ENCODE measurements around the gene COPE.
"Not testable (repeated sequence)": the region's sequence is repeated elsewhere in the genome, so short reads cannot be mapped to it uniquely, and the experiment has no call there.

The COPE gene

DNA sequence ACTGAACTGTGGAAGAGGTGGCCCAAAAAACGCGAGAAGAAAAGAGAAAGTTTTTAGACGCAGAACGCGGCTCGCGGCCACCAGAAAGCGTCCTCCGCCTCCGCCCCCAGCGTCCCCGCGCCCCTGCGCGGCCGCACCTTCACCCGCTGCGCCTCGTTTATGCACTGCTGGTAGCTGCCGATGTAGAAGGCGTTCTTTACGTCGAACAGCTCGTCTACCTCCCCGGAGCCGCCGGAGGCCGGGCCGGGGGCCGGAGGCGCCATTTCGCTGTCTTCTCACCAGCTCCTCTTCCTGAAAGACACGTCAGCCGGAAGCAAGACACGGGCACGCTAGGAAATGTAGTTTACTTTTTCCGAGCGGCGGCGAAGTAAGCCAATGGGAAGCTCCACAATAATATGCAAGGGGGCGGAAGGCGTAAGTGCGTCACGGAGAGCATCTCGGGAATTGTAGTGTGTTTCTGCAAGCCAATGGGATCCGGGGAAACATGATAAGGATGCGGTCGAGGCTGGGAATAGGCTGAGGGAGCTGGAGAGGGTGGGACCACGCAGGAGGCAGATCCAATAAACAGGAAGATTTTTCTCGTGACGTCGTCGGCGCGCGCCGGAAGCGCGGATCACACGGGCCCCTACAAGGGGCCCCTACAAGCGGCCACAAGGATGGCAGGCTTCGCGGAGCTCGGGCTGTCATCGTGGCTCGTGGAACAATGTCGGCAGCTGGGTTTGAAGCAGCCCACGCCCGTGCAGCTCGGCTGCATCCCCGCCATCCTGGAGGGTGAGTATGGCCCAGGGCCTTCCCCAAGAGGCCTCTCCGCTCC lies at the start of gene COPE, which contains the start of gene DDX49:
Gene COPE (minus strand): TSS at position 302 of the 814 bp plus-strand sequence. CDS start 39 bp downstream, at position 263.
Gene DDX49 (plus strand): TSS at position 630 of the 814 bp plus-strand sequence. CDS start 27 bp downstream, at position 657.
- peaks cover 4% of the 10 kb centered on the region for H3K4me1 ChIP-seq (ENCODE audit: control insufficient read depth, insufficient read depth, low read length)
- H3K9ac ChIP-seq (ENCODE audit: low read depth, low read length), result peak within 1 kb of the TSS; percentile 81
- no peaks in the 10 kb centered on the region for H3K9me3 ChIP-seq (ENCODE audit: control insufficient read depth, insufficient read depth, low read length)
- peak within 1 kb of the TSS; percentile 75 for H3K4me3 ChIP-seq (ENCODE audit: low read depth, low read length)
- H3K27ac ChIP-seq (ENCODE audit: low read depth, low read length), result peak within 1 kb of the TSS; percentile 77
- H3K27me3 ChIP-seq (ENCODE audit: control insufficient read depth, insufficient read depth, low read length), result no peaks in the 10 kb centered on the region
- peaks cover 30% of the 10 kb centered on the region for H3K36me3 ChIP-seq (ENCODE audit: control insufficient read depth, insufficient read depth, low read length)

DNA sequence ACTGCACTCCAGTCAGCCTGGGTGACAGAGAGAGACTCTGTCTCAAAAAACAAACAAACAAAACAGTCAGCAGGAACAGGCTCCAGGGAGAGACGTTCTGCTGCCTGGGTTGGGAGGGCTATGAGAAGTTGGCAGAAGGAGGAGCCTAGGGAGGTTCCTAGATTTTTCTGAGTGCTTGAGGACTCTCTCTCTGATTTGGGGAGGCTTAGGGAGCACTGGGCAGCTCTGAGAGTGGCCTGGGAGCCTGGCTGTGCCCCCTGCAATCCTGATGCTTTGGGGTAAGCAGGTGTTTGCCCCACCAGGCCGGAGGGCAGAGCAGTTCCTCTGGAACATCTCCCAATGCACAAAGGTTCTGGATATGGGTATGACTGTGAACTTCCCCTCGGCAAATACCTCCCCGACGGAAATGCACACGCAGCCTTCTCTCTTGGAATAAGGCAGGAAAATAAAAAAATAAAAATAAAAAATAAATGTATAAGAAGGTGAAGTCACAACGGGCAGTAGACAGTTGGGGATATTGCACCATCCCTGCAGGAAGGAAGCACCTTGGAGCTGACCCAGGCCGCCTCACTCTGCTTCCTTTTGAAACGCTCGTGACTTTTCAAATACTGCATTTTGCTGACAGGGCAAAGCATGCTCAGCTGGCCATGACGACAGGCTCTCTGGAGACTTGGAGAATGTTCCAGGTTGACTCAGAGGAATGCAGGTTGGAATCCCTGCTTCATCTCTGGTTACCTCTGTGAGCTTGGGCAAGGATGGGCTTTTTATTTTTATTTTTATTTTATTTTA lies 48.4 kb upstream of the COPE start:
- Histone ChIP-seq H3K9me3 (ENCODE audit: control insufficient read depth, insufficient read depth, low read length) (no peaks in the 10 kb centered on the region), H3K36me3 (ENCODE audit: control insufficient read depth, insufficient read depth, low read length) (no peaks in the 10 kb centered on the region), H3K4me1 (ENCODE audit: control insufficient read depth, insufficient read depth, low read length) (peaks cover 5% of the 10 kb centered on the region; the same call in 1 of the 2 replicates), H3K9ac (ENCODE audit: low read depth, low read length) (no peak overlapping the region), H3K27ac (ENCODE audit: low read depth, low read length) (no peak overlapping the region), H3K4me3 (ENCODE audit: low read depth, low read length) (no peak overlapping the region), H3K27me3 (ENCODE audit: control insufficient read depth, insufficient read depth, low read length) (no peaks in the 10 kb centered on the region)

DNA sequence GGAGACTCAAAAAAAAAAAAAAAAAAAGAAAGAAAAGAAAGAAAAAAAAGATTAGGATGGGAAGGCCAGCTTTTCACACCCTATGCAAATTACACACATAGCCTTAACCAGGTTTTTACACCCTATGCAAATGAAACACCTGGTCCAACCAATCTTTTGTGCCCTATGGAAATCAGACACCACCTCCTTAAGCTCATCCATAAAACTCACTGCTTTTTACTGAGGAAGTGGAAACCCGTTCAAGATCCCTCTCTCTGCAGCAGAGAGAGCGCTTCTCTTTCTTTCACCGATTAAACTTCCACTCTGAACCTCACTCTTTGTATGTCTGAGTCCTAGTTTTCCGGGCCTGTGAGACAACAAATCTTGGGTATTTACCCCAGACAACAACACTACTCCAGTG lies 47.1 kb upstream of the COPE start:
- H3K4me3 ChIP-seq (ENCODE audit: low read depth, low read length), result no peak overlapping the region
- H3K4me1 ChIP-seq (ENCODE audit: control insufficient read depth, insufficient read depth, low read length), result peaks cover 5% of the 10 kb centered on the region; the same call in 1 of the 2 replicates
- H3K9ac ChIP-seq (ENCODE audit: low read depth, low read length), result no peak overlapping the region
- no peaks in the 10 kb centered on the region for H3K9me3 ChIP-seq (ENCODE audit: control insufficient read depth, insufficient read depth, low read length)
- no peaks in the 10 kb centered on the region for H3K36me3 ChIP-seq (ENCODE audit: control insufficient read depth, insufficient read depth, low read length)
- H3K27me3 ChIP-seq (ENCODE audit: control insufficient read depth, insufficient read depth, low read length), result no peaks in the 10 kb centered on the region
- H3K27ac ChIP-seq (ENCODE audit: low read depth, low read length), result peak overlapping the region; percentile 27

DNA sequence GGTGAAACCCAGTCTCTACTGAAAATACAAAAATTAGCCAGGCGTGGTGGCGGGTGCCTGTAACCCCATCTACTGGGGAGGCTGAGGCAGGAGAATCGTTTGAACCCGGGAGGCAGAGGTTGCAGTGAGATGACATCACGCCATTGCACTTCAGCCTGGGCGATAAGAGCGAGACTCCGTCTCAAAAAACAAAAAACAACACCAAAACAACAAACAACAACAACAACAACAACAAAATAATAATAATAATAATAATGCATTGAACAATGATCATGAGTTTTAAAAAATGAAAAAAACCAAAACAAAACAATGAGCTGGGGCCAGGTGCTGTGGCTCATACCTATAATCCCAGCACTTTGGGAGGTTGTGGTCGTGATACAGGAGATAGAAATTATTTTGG lies 44.9 kb upstream of the COPE start:
- Histone ChIP-seq H3K27ac (ENCODE audit: low read depth, low read length) (no peak overlapping the region), H3K27me3 (ENCODE audit: control insufficient read depth, insufficient read depth, low read length) (no peaks in the 10 kb centered on the region), H3K9ac (ENCODE audit: low read depth, low read length) (no peak overlapping the region), H3K4me1 (ENCODE audit: control insufficient read depth, insufficient read depth, low read length) (peaks cover 5% of the 10 kb centered on the region; the same call in 1 of the 2 replicates), H3K36me3 (ENCODE audit: control insufficient read depth, insufficient read depth, low read length) (no peaks in the 10 kb centered on the region), H3K9me3 (ENCODE audit: control insufficient read depth, insufficient read depth, low read length) (no peaks in the 10 kb centered on the region), H3K4me3 (ENCODE audit: low read depth, low read length) (no peak overlapping the region)

DNA sequence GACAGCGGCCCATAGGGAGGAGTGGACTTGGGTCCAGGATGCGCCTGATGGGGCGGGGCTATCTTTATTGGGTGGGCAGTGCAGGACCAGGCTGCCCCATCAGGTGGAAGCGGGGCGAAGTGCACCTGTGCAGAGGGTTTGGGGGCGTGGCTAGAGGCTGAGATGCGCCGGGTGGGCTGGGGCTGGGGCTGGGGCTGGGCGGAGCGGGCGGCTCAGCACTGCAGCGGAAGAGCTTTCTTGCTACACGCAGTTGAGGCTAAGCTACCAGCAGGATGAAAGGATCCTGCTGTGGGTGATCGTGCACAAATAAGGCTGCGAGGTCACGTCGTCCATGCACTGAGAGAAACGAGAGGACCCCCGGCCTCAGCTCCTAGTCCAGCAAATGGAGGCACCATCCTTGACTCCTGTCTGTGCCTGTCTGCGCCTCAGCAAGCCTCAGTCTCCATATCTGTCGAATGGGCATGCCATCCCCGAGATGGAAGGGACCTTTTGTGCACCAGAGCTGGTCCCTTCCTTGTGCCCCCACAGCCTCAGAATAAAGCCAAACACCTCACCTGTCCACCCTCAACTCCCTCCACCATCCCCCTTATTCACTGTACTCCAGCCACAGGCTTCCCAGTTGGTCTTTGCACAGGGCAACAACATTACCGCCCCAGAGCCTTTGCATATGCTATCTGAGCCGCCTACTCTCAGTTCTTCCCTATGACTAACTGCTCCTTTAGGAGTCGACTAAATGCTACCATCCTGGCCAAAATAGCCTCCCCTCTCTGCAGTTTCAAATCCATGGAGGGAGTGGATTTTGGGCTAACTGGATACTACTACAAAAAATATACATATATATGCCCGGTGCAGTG lies 42.8 kb upstream of the COPE start:
- Histone ChIP-seq H3K4me1 (ENCODE audit: control insufficient read depth, insufficient read depth, low read length) (peaks cover 5% of the 10 kb centered on the region; the same call in 1 of the 2 replicates), H3K9ac (ENCODE audit: low read depth, low read length) (no peak overlapping the region), H3K27ac (ENCODE audit: low read depth, low read length) (no peak overlapping the region), H3K9me3 (ENCODE audit: control insufficient read depth, insufficient read depth, low read length) (no peaks in the 10 kb centered on the region), H3K4me3 (ENCODE audit: low read depth, low read length) (no peak overlapping the region), H3K36me3 (ENCODE audit: control insufficient read depth, insufficient read depth, low read length) (no peaks in the 10 kb centered on the region), H3K27me3 (ENCODE audit: control insufficient read depth, insufficient read depth, low read length) (no peaks in the 10 kb centered on the region)

DNA sequence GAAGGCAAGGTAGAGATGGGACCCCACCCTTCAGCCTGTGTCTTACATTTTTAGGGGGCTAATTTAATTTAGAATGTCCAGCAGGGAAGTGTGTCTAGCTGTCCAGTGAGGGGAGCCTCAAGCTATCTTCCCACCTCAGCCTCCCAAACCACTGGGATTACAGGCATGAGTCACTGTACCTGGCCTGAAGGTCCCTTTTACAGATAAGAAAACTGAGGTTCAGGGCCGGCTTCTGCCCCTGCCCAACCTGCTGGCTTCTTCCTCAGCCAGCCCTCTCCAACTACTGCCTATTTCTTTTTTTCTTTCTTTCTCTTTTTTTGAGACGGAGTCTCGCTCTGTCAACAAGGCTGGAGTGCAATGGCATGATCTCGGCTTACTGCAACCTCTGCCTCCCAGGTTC lies 41.2 kb upstream of the COPE start:
- Histone ChIP-seq H3K36me3 (ENCODE audit: control insufficient read depth, insufficient read depth, low read length) (no peaks in the 10 kb centered on the region), H3K27me3 (ENCODE audit: control insufficient read depth, insufficient read depth, low read length) (no peaks in the 10 kb centered on the region), H3K4me3 (ENCODE audit: low read depth, low read length) (no peak overlapping the region), H3K9ac (ENCODE audit: low read depth, low read length) (no peak overlapping the region), H3K9me3 (ENCODE audit: control insufficient read depth, insufficient read depth, low read length) (no peaks in the 10 kb centered on the region), H3K4me1 (ENCODE audit: control insufficient read depth, insufficient read depth, low read length) (no peaks in the 10 kb centered on the region), H3K27ac (ENCODE audit: low read depth, low read length) (no peak overlapping the region)

DNA sequence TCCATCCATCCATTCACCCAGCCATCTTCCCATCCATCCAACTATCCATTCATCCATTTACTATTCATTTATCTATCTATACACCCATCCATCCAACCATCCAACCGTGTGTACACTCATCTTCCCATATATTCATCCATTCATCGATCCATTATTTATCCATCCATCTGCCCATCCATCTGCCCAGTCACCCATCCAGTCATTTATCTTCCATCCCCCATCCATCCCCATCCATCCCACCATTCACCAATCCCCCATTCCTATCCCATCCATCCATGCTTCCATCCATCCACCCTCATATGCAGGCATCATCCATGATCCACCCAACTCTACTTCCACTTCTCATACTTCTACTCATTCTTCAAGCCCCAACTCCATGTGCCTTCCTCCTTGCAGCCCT lies 35.9 kb upstream of the COPE start:
- Histone ChIP-seq H3K9ac (ENCODE audit: low read depth, low read length) (no peak overlapping the region), H3K4me1 (ENCODE audit: control insufficient read depth, insufficient read depth, low read length) (no peaks in the 10 kb centered on the region), H3K36me3 (ENCODE audit: control insufficient read depth, insufficient read depth, low read length) (no peaks in the 10 kb centered on the region), H3K27me3 (ENCODE audit: control insufficient read depth, insufficient read depth, low read length) (no peaks in the 10 kb centered on the region), H3K9me3 (ENCODE audit: control insufficient read depth, insufficient read depth, low read length) (no peaks in the 10 kb centered on the region), H3K27ac (ENCODE audit: low read depth, low read length) (no peak overlapping the region), H3K4me3 (ENCODE audit: low read depth, low read length) (no peak overlapping the region)

DNA sequence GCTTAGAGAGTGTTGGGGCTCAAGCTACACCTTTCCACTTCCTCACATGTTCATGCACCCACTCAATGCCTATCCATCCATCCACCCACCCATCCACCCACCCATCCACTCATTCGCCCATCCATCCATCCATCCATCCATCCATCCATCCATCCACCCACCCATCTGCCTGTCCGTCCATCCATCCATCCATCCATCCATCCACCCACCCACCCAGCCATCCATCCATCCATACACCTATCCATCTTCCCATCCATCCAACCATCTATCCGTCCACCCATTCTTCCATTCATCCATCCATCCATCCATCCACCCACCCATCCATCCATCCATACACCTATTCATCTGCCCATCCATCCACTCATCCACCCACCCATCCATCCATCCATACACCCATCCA lies 34.9 kb upstream of the COPE start:
- Histone ChIP-seq H3K27ac (ENCODE audit: low read depth, low read length) (no peak overlapping the region), H3K4me1 (ENCODE audit: control insufficient read depth, insufficient read depth, low read length) (no peaks in the 10 kb centered on the region), H3K9ac (ENCODE audit: low read depth, low read length) (no peak overlapping the region), H3K36me3 (ENCODE audit: control insufficient read depth, insufficient read depth, low read length) (no peaks in the 10 kb centered on the region), H3K27me3 (ENCODE audit: control insufficient read depth, insufficient read depth, low read length) (no peaks in the 10 kb centered on the region), H3K4me3 (ENCODE audit: low read depth, low read length) (no peak overlapping the region), H3K9me3 (ENCODE audit: control insufficient read depth, insufficient read depth, low read length) (no peaks in the 10 kb centered on the region)

DNA sequence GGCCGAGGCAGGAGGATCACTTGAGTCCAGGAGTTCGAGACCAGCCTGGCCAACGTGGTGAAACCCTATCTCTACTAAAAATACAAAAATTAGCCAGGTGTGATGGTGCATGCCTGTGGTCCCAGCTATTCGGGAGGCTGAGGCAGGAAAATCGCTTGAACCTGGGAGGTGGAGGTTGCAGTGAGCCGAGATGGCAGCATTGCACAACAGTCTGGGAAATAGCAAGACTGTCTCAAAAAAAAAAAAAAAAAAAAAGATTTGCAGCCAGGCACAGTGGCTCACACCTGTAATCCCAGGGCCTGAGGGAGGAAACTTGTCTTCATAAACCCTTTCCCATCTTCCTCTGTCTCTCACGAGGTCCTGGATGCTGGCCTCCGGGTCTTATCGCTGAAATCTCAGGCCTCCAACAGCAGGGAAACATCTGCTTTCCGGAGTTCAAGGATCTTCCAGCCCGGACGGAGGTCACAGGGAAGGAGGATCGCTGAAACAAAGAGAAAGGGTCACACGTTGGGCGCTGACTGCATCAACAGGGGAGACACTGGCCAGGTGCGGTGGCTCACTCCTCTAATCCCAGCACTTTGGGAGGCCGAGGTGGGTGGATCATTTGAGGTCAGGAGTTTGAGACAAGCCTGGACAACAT lies 33.3 kb upstream of the COPE start:
- not testable (repeated sequence) for H3K4me3 ChIP-seq (ENCODE audit: low read depth, low read length); H3K27ac ChIP-seq (ENCODE audit: low read depth, low read length); H3K9ac ChIP-seq (ENCODE audit: low read depth, low read length); H3K4me1 ChIP-seq (ENCODE audit: control insufficient read depth, insufficient read depth, low read length); H3K27me3 ChIP-seq (ENCODE audit: control insufficient read depth, insufficient read depth, low read length); H3K36me3 ChIP-seq (ENCODE audit: control insufficient read depth, insufficient read depth, low read length); H3K9me3 ChIP-seq (ENCODE audit: control insufficient read depth, insufficient read depth, low read length)

DNA sequence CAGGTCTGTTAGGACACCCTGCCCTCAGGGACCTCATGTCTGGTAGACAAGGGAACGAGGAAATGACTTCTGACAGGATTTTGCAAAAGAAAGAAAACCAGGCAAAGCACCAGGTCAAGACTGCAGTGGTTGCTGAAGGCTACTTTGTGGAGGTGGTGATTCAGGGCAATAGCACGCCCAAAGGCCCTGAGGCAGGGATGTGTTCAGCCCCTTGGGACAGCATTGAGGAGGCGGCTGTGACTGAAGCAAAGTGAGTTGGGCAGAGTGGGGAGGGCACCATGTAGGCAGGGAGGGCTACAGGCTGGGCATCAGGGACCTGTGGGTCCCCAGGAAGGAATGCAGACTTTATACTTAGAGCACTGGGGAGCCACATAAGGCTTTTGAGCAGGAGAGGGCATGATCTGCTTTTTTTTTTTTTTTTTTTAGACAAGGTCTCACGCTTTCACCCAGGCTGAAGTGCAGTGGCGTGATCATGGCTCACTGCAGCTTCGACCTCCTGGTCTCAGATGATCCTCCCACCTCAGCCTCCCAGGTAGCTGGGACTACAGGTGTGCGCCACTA lies 32.6 kb upstream of the COPE start:
- no peaks in the 10 kb centered on the region for H3K36me3 ChIP-seq (ENCODE audit: control insufficient read depth, insufficient read depth, low read length)

More for the DNA sequence above, 32.6 kb upstream of the COPE start:
- Histone ChIP-seq H3K4me1 (ENCODE audit: control insufficient read depth, insufficient read depth, low read length) (no peaks in the 10 kb centered on the region), H3K27me3 (ENCODE audit: control insufficient read depth, insufficient read depth, low read length) (no peaks in the 10 kb centered on the region), H3K9ac (ENCODE audit: low read depth, low read length) (no peak overlapping the region), H3K27ac (ENCODE audit: low read depth, low read length) (no peak overlapping the region), H3K9me3 (ENCODE audit: control insufficient read depth, insufficient read depth, low read length) (no peaks in the 10 kb centered on the region), H3K4me3 (ENCODE audit: low read depth, low read length) (no peak overlapping the region)
